MM.1S (cell line): Measurements from ENCODE around the gene TGFB2.

Experiments
- DNase-seq: peaks from one replicate; pipeline ENCODE4 v3.0.0-alpha.2; 2015
- H2AFZ ChIP-seq: fragments of 300-600 bp; sonication (generic); 2 replicates; pipeline ENCODE4 v1.6.0; 2016; ENCODE audit warnings: antibody characterized with exemption, low read length
- H3F3A ChIP-seq: fragments of 300-600 bp; sonication (generic); 2 replicates; pipeline ENCODE4 v1.6.1; 2016; ENCODE audit warnings: mild to moderate bottlenecking, antibody characterized with exemption, low read length, moderate library complexity, mixed read lengths; ENCODE audit not compliant: insufficient read depth
- H3K27ac ChIP-seq: fragments of 300-600 bp; sonication (generic); 2 replicates; pipeline ENCODE4 v1.5.1; 2016; ENCODE audit warnings: mild to moderate bottlenecking, low read length
- H3K27me3 ChIP-seq: fragments of 300-600 bp; sonication (generic); replicated peaks from 2 replicates; pipeline ENCODE4 v1.6.0; 2016; ENCODE audit warnings: low read length; ENCODE audit not compliant: insufficient read depth
- H3K36me3 ChIP-seq: fragments of 300-600 bp; sonication (generic); replicated peaks from 2 replicates; pipeline ENCODE4 v1.6.1; 2016; ENCODE audit warnings: mild to moderate bottlenecking, low read length, mixed read lengths; ENCODE audit not compliant: insufficient read depth
- H3K4me1 ChIP-seq: fragments of 300-600 bp; sonication (generic); 2 replicates; pipeline ENCODE4 v1.6.1; 2016; ENCODE audit warnings: low read length, mixed read lengths
- H3K4me2 ChIP-seq: fragments of 300-600 bp; sonication (generic); 2 replicates; pipeline ENCODE4 v1.6.0; 2016; ENCODE audit warnings: low read depth, low read length
- H3K4me3 ChIP-seq: fragments of 300-600 bp; sonication (generic); 2 replicates; pipeline ENCODE4 v1.5.1; 2016; ENCODE audit warnings: low read length, mixed read lengths
- H3K79me2 ChIP-seq: fragments of 300-600 bp; sonication (generic); 2 replicates; pipeline ENCODE4 v1.6.1; 2016; ENCODE audit warnings: mixed run types, low read length, mixed read lengths
- H3K9ac ChIP-seq: fragments of 300-600 bp; sonication (generic); 2 replicates; pipeline ENCODE4 v1.6.1; 2016; ENCODE audit warnings: low read length, mixed read lengths
- H3K9me2 ChIP-seq: fragments of 300-600 bp; sonication (generic); replicated peaks from 2 replicates; pipeline ENCODE4 v1.6.1; 2016; ENCODE audit warnings: mild to moderate bottlenecking, low read length, mixed read lengths; ENCODE audit not compliant: insufficient read depth
- H3K9me3 ChIP-seq: fragments of 300-600 bp; sonication (generic); replicated peaks from 2 replicates; pipeline ENCODE4 v1.6.1; 2016; ENCODE audit warnings: mild to moderate bottlenecking, low read length, mixed read lengths; ENCODE audit not compliant: insufficient read depth
- H4K20me1 ChIP-seq: fragments of 300-600 bp; sonication (generic); 2 replicates; pipeline ENCODE4 v1.6.1; 2016; ENCODE audit warnings: mild to moderate bottlenecking, low read length, moderate library complexity, mixed read lengths; ENCODE audit not compliant: insufficient read depth
- CTCF ChIP-seq: fragments of 300-600 bp; sonication (generic); IDR thresholded peaks from 2 replicates; pipeline ENCODE4 v1.5.1; 2016; ENCODE audit warnings: antibody characterized with exemption, low read length, mixed read lengths
- EZH2 ChIP-seq: fragments of 300-600 bp; sonication (generic); optimal IDR thresholded peaks from 2 replicates; pipeline ENCODE3; 2017; ENCODE audit warnings: low read depth, mild to moderate bottlenecking, antibody characterized with exemption, low read length, mixed read lengths
- EZH2phosphoT487 ChIP-seq: fragments of 300-600 bp; sonication (generic); IDR thresholded peaks from 2 replicates; pipeline ENCODE4 v1.6.1; 2018; ENCODE audit warnings: antibody characterized with exemption, low read length

Gene TGFB2

GRCh38 chr1:218478336-218478735 is 133.2 kb downstream of the TGFB2 start:
- Histone ChIP-seq H3F3A (peaks cover 8% of the 10 kb centered on the region), H3K27me3 (no peaks in the 10 kb centered on the region), H3K9me3 (no peaks in the 10 kb centered on the region), H4K20me1 (no peaks in the 10 kb centered on the region), H3K9me2 (no peaks in the 10 kb centered on the region), H3K4me1 (peaks cover 25% of the 10 kb centered on the region), H3K9ac (no peak overlapping the region), H3K27ac (no peak overlapping the region), H3K79me2 (no peaks in the 10 kb centered on the region), H3K4me2 (no peak overlapping the region), H2AFZ (no peak overlapping the region), H3K4me3 (no peak overlapping the region), H3K36me3 (no peaks in the 10 kb centered on the region)
- TF ChIP-seq EZH2phosphoT487 (no peak), CTCF (no peak), EZH2 (no peak)
- no peak for DNase-seq

- Histone ChIP-seq H3K4me3 (no peak overlapping the region), H2AFZ (no peak overlapping the region), H3K9me3 (no peaks in the 10 kb centered on the region), H3F3A (no peaks in the 10 kb centered on the region), H4K20me1 (no peaks in the 10 kb centered on the region), H3K27me3 (no peaks in the 10 kb centered on the region), H3K4me2 (no peak overlapping the region), H3K36me3 (no peaks in the 10 kb centered on the region), H3K4me1 (peaks cover 12% of the 10 kb centered on the region), H3K9me2 (no peaks in the 10 kb centered on the region), H3K9ac (no peak overlapping the region), H3K79me2 (no peaks in the 10 kb centered on the region), H3K27ac (no peak overlapping the region)
- TF ChIP-seq EZH2phosphoT487 (no peak), EZH2 (no peak), CTCF (no peak)
- DNase-seq: no peak
Observed at GRCh38 chr1:218479436-218480115, 134.4 kb downstream of the TGFB2 start.

GRCh38 chr1:218480137-218480536 is 135.0 kb downstream of the TGFB2 start:
- no peaks in the 10 kb centered on the region for H4K20me1 ChIP-seq
- no peaks in the 10 kb centered on the region for H3K9me2 ChIP-seq
- TF ChIP-seq EZH2 (no peak), CTCF (no peak), EZH2phosphoT487 (no peak)
- no peak overlapping the region for H3K4me2 ChIP-seq
- no peaks in the 10 kb centered on the region for H3F3A ChIP-seq
- H3K9ac ChIP-seq: no peak overlapping the region
- no peaks in the 10 kb centered on the region for H3K36me3 ChIP-seq
- H3K9me3 ChIP-seq: no peaks in the 10 kb centered on the region
- no peak overlapping the region for H2AFZ ChIP-seq
- no peaks in the 10 kb centered on the region for H3K27me3 ChIP-seq
- DNase-seq: no peak
- no peaks in the 10 kb centered on the region for H3K79me2 ChIP-seq
- H3K4me1 ChIP-seq: peaks cover 7% of the 10 kb centered on the region
- H3K27ac ChIP-seq: no peak overlapping the region
- H3K4me3 ChIP-seq: no peak overlapping the region
